ENCODE results near the gene MAGI2. TPM values are rescaled to one million over a fixed set of nuclear protein-coding genes. Genes with fewer than 3 reads are reported as not detected.

Gene MAGI2
- total RNA-seq, 1 donor from 2014 or later = 5.8 TPM

DNA sequence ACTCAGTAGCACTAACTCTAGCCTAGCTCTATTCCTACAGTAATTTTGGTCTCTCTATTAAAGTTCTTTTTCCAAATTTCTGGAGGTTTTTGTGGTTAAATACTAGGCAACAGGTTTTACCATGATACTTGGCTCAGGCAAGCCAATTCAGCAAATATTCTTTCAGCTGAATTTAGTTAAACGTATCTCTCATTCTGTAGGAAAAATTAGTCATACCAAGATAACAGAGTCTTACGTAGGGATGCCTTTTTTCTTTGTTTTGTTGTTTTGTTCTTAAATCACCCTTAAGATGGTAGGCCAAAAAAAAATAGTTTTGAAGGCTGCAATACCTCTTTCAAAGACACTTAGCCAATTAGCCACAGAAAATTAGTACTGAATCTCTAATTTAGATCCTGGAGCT lies 180.5 kb downstream of the MAGI2 start:
- Mint-ChIP-seq H3K27me3 (ENCODE audit: low read depth) (no peaks in the 10 kb centered on the region), H3K9me3 (ENCODE audit: low read depth) (peaks cover 9% of the 10 kb centered on the region), H3K36me3 (ENCODE audit: low read depth) (no peaks in the 10 kb centered on the region), H3K27ac (ENCODE audit: unreplicated experiment) (no peak overlapping the region), H3K4me1 (ENCODE audit: low read depth) (no peaks in the 10 kb centered on the region), H3K4me3 (ENCODE audit: unreplicated experiment) (no peak overlapping the region)
- no peak for DNase-seq (ENCODE audit: low spot score)
- TF ChIP-seq, protein P1, sequence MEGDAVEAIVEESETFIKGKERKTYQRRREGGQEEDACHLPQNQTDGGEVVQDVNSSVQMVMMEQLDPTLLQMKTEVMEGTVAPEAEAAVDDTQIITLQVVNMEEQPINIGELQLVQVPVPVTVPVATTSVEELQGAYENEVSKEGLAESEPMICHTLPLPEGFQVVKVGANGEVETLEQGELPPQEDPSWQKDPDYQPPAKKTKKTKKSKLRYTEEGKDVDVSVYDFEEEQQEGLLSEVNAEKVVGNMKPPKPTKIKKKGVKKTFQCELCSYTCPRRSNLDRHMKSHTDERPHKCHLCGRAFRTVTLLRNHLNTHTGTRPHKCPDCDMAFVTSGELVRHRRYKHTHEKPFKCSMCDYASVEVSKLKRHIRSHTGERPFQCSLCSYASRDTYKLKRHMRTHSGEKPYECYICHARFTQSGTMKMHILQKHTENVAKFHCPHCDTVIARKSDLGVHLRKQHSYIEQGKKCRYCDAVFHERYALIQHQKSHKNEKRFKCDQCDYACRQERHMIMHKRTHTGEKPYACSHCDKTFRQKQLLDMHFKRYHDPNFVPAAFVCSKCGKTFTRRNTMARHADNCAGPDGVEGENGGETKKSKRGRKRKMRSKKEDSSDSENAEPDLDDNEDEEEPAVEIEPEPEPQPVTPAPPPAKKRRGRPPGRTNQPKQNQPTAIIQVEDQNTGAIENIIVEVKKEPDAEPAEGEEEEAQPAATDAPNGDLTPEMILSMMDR (IDR thresholded peaks at IDR 0.05) = no peak

DNA sequence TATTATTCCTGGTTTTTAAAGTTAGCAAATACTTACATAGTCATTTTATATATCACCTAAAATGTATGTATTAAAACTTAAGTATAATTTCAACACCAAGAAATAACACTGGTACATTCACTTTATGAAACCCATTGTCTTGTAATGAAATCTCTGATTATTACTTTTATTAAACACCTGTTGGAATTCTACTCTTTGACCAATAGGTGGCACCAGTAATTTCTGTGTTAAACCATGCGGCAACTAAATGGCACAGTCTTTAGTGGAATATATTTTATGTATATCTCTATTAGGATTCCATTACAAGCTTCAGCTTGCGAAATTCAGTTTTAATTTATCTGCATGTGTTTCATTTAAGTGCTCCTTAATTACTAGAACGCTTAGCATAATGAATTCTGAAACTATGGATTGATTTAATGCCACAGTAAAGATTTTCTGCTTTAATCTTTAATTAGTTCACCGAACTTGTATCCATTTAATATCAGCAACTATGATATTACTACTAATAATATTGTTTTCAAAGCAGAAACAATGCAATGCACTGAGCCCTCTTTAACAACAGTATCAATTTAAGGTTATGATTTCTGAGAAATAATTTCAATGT lies 181.3 kb downstream of the MAGI2 start:
- H3K9me3 Mint-ChIP-seq (ENCODE audit: low read depth) = peaks cover 9% of the 10 kb centered on the region
- DNase-seq (ENCODE audit: low spot score) = no peak
- no peak overlapping the region for H3K27ac Mint-ChIP-seq (ENCODE audit: unreplicated experiment)
- no peaks in the 10 kb centered on the region for H3K36me3 Mint-ChIP-seq (ENCODE audit: low read depth)
- no peaks in the 10 kb centered on the region for H3K4me1 Mint-ChIP-seq (ENCODE audit: low read depth)
- H3K27me3 Mint-ChIP-seq (ENCODE audit: low read depth) = no peaks in the 10 kb centered on the region
- TF ChIP-seq, protein P1 (IDR thresholded peaks at IDR 0.05) = peak; percentile 91
- no peak overlapping the region for H3K4me3 Mint-ChIP-seq (ENCODE audit: unreplicated experiment)

GRCh38 chr7:79268730-79269129 lies 184.7 kb downstream of the MAGI2 start:
- Mint-ChIP-seq H3K27ac (ENCODE audit: unreplicated experiment) (no peak overlapping the region), H3K4me1 (ENCODE audit: low read depth) (peaks cover 3% of the 10 kb centered on the region), H3K4me3 (ENCODE audit: unreplicated experiment) (no peak overlapping the region), H3K9me3 (ENCODE audit: low read depth) (no peaks in the 10 kb centered on the region), H3K36me3 (ENCODE audit: low read depth) (no peaks in the 10 kb centered on the region), H3K27me3 (ENCODE audit: low read depth) (no peaks in the 10 kb centered on the region)
- no peak for DNase-seq (ENCODE audit: low spot score)
- TF ChIP-seq, protein P1 (IDR thresholded peaks at IDR 0.05) = no peak

GRCh38 chr7:79258826-79259225 lies 194.6 kb downstream of the MAGI2 start:
- no peaks in the 10 kb centered on the region for H3K36me3 Mint-ChIP-seq (ENCODE audit: low read depth)
- TF ChIP-seq, protein P1 (IDR thresholded peaks at IDR 0.05) = no peak
- no peak overlapping the region for H3K4me3 Mint-ChIP-seq (ENCODE audit: unreplicated experiment)
- no peaks in the 10 kb centered on the region for H3K4me1 Mint-ChIP-seq (ENCODE audit: low read depth)
- no peaks in the 10 kb centered on the region for H3K27me3 Mint-ChIP-seq (ENCODE audit: low read depth)
- DNase-seq (ENCODE audit: low spot score) = no peak
- H3K27ac Mint-ChIP-seq (ENCODE audit: unreplicated experiment) = no peak overlapping the region
- H3K9me3 Mint-ChIP-seq (ENCODE audit: low read depth) = no peaks in the 10 kb centered on the region

DNA sequence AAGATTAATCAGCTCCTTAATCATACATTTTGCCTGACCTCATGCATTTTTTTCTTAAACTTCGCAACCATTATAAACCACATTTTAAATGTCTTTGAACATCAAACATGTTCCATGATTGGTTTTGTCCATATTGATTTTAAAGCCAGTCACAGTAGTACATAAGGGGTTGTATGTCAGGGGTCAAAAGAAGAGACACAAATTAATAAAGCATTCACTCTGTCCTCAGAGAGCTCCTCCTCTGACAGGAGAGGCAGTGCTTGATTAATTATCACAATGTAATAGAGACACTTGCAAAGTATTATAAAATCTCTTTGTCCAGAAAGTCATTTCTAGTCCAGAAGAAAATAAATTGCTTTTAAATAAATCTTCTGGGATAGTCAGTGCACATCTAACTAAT lies 195.5 kb downstream of the MAGI2 start:
- H3K9me3 Mint-ChIP-seq (ENCODE audit: low read depth) = no peaks in the 10 kb centered on the region
- H3K4me1 Mint-ChIP-seq (ENCODE audit: low read depth) = no peaks in the 10 kb centered on the region
- H3K27me3 Mint-ChIP-seq (ENCODE audit: low read depth) = no peaks in the 10 kb centered on the region
- H3K4me3 Mint-ChIP-seq (ENCODE audit: unreplicated experiment) = no peak overlapping the region
- H3K27ac Mint-ChIP-seq (ENCODE audit: unreplicated experiment) = no peak overlapping the region
- TF ChIP-seq, protein P1 (IDR thresholded peaks at IDR 0.05) = no peak
- H3K36me3 Mint-ChIP-seq (ENCODE audit: low read depth) = no peaks in the 10 kb centered on the region
- no peak for DNase-seq (ENCODE audit: low spot score)

All from chondrocyte (in vitro differentiated cells).